SU-DHL-6 (cell line): ENCODE measurements around the gene EML4.

ENCODE experiments used
- H2AFZ ChIP-seq: fragments of 200-600 bp; sonication (generic); 2 replicates; pipeline ENCODE4 v1.6.1; 2014; ENCODE audit warnings: low read depth, mild to moderate bottlenecking, moderate library complexity, mixed read lengths, antibody characterized with exemption, low read length; ENCODE audit not compliant: severe bottlenecking
- H3F3A ChIP-seq: fragments of 200-600 bp; shearing (Covaris generic); 2 replicates; pipeline ENCODE4 v1.6.0; 2016; ENCODE audit warnings: antibody characterized with exemption, mild to moderate bottlenecking; ENCODE audit not compliant: insufficient read depth
- H3K27ac ChIP-seq: fragments of 200-600 bp; sonication (generic); 2 replicates; pipeline ENCODE4 v1.5.1; 2016; ENCODE audit warnings: low read depth, mild to moderate bottlenecking, low read length, moderate library complexity, mixed read lengths
- H3K27me3 ChIP-seq: fragments of 200-600 bp; sonication (generic), shearing (Covaris generic); 2 replicates; pipeline ENCODE4 v1.6.0; 2014; ENCODE audit warnings: mild to moderate bottlenecking, low read length
- H3K36me3 ChIP-seq: fragments of 200-600 bp; sonication (generic); 2 replicates; pipeline ENCODE4 v1.6.1; 2014; ENCODE audit warnings: mild to moderate bottlenecking, low read length, mixed read lengths
- H3K4me2 ChIP-seq: fragments of 300-600, 200-600 bp; shearing (Covaris generic), sonication (generic); 2 replicates; pipeline ENCODE4 v1.6.0; 2014; ENCODE audit warnings: low read length, low read depth, mild to moderate bottlenecking; ENCODE audit not compliant: poor library complexity, severe bottlenecking
- H3K4me3 ChIP-seq: fragments of 200-600 bp; sonication (generic); 2 replicates; pipeline ENCODE4 v1.5.1; 2014; ENCODE audit warnings: antibody characterized with exemption, low read length, mild to moderate bottlenecking, mixed read lengths; ENCODE audit not compliant: insufficient read depth, poor library complexity, severe bottlenecking
- H3K79me2 ChIP-seq: fragments of 200-600 bp; sonication (generic); 2 replicates; pipeline ENCODE4 v1.6.1; 2014; ENCODE audit warnings: mild to moderate bottlenecking, low read length, moderate library complexity; ENCODE audit not compliant: insufficient read depth
- H3K9ac ChIP-seq: fragments of 200-600 bp; sonication (generic); 2 replicates; pipeline ENCODE4 v1.7.0; 2014; ENCODE audit warnings: mild to moderate bottlenecking, low read length
- H3K9me2 ChIP-seq: fragments of 200-600 bp; sonication (generic); replicated peaks from 2 replicates; pipeline ENCODE4 v1.6.1; 2014; ENCODE audit warnings: low read length; ENCODE audit not compliant: insufficient read depth
- H3K9me3 ChIP-seq: fragments of 200-600 bp; sonication (generic); 2 replicates; pipeline ENCODE4 v1.6.1; 2014; ENCODE audit warnings: low read length, mixed read lengths; ENCODE audit not compliant: insufficient read depth
- H4K20me1 ChIP-seq: fragments of 200-600 bp; sonication (generic); 2 replicates; pipeline ENCODE4 v1.6.1; 2014; ENCODE audit warnings: low read depth, mild to moderate bottlenecking, antibody characterized with exemption, low read length, moderate library complexity, mixed read lengths
- CTCF ChIP-seq: fragments of 200-600 bp; sonication (generic); IDR thresholded peaks from one replicate; pipeline ENCODE4 v1.5.1; 2017; ENCODE audit warnings: antibody characterized with exemption, mild to moderate bottlenecking, low read length, moderate library complexity; ENCODE audit not compliant: insufficient read depth, poor library complexity, severe bottlenecking
- EZH2phosphoT487 ChIP-seq: fragments of 200-600 bp; sonication (generic), shearing (Covaris generic); conservative IDR thresholded peaks from 2 replicates; pipeline ENCODE4 v1.6.1; 2018; ENCODE audit warnings: mild to moderate bottlenecking, antibody characterized with exemption, low read length, moderate library complexity, mixed read lengths

EML4 gene

GRCh38 chr2:42218712-42219111 is 49.6 kb downstream of the EML4 start:
- no peaks in the 10 kb centered on the region for H3K36me3 ChIP-seq
- H3K4me2 ChIP-seq: no peak overlapping the region
- no peak overlapping the region for H3K27ac ChIP-seq
- H3K9me3 ChIP-seq: no peaks in the 10 kb centered on the region
- no peak overlapping the region for H2AFZ ChIP-seq
- no peaks in the 10 kb centered on the region for H3K27me3 ChIP-seq
- peaks cover 4% of the 10 kb centered on the region; the same call in 1 of the 2 replicates for H4K20me1 ChIP-seq
- no peaks in the 10 kb centered on the region for H3F3A ChIP-seq
- no peak for TF ChIP-seq CTCF
- no peak for TF ChIP-seq EZH2phosphoT487
- H3K4me3 ChIP-seq: no peak overlapping the region
- H3K9me2 ChIP-seq: no peaks in the 10 kb centered on the region
- H3K79me2 ChIP-seq: peaks cover 48% of the 10 kb centered on the region
- H3K9ac ChIP-seq: no peak overlapping the region

GRCh38 chr2:42219160-42219559 is 50.0 kb downstream of the EML4 start:
- no peak for TF ChIP-seq CTCF
- no peak for TF ChIP-seq EZH2phosphoT487
- Histone ChIP-seq H3K4me2 (no peak overlapping the region), H3K9me3 (no peaks in the 10 kb centered on the region), H3F3A (no peaks in the 10 kb centered on the region), H3K27me3 (no peaks in the 10 kb centered on the region), H3K79me2 (peaks cover 49% of the 10 kb centered on the region), H2AFZ (no peak overlapping the region), H3K4me3 (no peak overlapping the region), H3K9ac (no peak overlapping the region), H4K20me1 (peaks cover 8% of the 10 kb centered on the region; the same call in 1 of the 2 replicates), H3K27ac (no peak overlapping the region), H3K9me2 (no peaks in the 10 kb centered on the region), H3K36me3 (no peaks in the 10 kb centered on the region)

- H3K27ac ChIP-seq: no peak overlapping the region
- H3K27me3 ChIP-seq: no peaks in the 10 kb centered on the region
- H3K4me2 ChIP-seq: no peak overlapping the region
- H3K9ac ChIP-seq: no peak overlapping the region
- TF ChIP-seq CTCF (no peak), EZH2phosphoT487 (no peak)
- no peak overlapping the region for H2AFZ ChIP-seq
- H3K36me3 ChIP-seq: no peaks in the 10 kb centered on the region
- no peak overlapping the region for H3K4me3 ChIP-seq
- no peaks in the 10 kb centered on the region for H3K9me3 ChIP-seq
- peaks cover 50% of the 10 kb centered on the region for H3K79me2 ChIP-seq
- no peaks in the 10 kb centered on the region for H3K9me2 ChIP-seq
- H3F3A ChIP-seq: no peaks in the 10 kb centered on the region
- peaks cover 9% of the 10 kb centered on the region; the same call in 1 of the 2 replicates for H4K20me1 ChIP-seq
Measured at GRCh38 chr2:42220566-42220965, 51.4 kb downstream of the EML4 start.
